ENCODE measurements around the gene SLC22A1. TPM values are rescaled to one million over a fixed set of nuclear protein-coding genes. Genes with fewer than 3 reads are reported as not detected.

The SLC22A1 gene
- total and polyA plus RNA-seq, 2 of the 8 experiments (the other 6 are each of a cell fraction or from before 2014, with no cell fraction given), result 0.12 to 0.45 TPM

DNA sequence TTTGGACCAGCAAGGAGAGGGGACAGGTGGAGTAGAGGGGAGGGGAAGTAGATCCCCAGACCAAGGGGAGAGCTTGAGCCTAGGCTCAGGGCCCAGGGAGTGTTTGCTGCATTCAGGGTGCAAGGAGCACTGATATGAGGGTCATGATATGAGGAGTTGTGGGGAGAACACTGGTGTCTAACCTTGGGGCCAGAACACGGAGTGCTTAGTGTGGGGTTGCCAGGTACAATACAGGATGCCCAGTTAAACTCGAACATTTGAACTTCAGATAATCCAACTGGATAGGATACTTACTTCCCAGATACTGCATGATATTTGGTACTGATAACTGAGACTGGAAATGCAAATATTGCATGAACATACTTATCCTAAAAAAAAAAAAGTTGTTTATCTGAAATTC lies 2.4 kb downstream of the SLC22A1 start:
- FAIRE-seq (no peak), DNase-seq (ENCODE audit: low read depth in 1 of 2, low spot score in 2 of 2) (no peak)
- H4K20me1 ChIP-seq (replicated peaks in 1 of 2; ENCODE audit: control insufficient read depth in 1 of 2, insufficient read depth in 2 of 2, low read length in 2 of 2), result no peaks in the 10 kb centered on the region
- H3K36me3 ChIP-seq (ENCODE audit: control insufficient read depth in 2 of 4, insufficient read depth in 4 of 4, low read length in 3 of 4), result no peaks in the 10 kb centered on the region
- H3K79me1 ChIP-seq (ENCODE audit: low read depth, low read length), result no peaks in the 10 kb centered on the region
- no peak overlapping the region for H3K18ac ChIP-seq (ENCODE audit: extremely low read depth, low read length)
- H3K23ac ChIP-seq (ENCODE audit: insufficient read length), result no peak overlapping the region
- no peak overlapping the region for H2BK15ac ChIP-seq (ENCODE audit: low read length)
- H3K4ac ChIP-seq (replicated peaks; ENCODE audit: insufficient read length, low read depth, low read length), result no peak overlapping the region
- no peaks in the 10 kb centered on the region for H3K79me2 ChIP-seq (ENCODE audit: control insufficient read depth in 1 of 2, insufficient read depth in 2 of 2, low read length in 2 of 2)
- H4K8ac ChIP-seq (ENCODE audit: extremely low read depth, insufficient read depth, low read length), result no peak overlapping the region
- WGBS, 2 experiments (ENCODE audit: extremely low coverage in 1 of 2, insufficient coverage in 1 of 2, insufficient read length in 1 of 2, insufficient replicate concordance in 2 of 2, low coverage in 1 of 2, low lambda C conversion rate in 2 of 2, missing lambda C conversion rate in 1 of 2), result 95% methylated on average over 2 of the region's 2 CpGs; no CpG with 5 or more reads in 1 of the 2 experiments
- H4K5ac ChIP-seq (ENCODE audit: insufficient read length, low read depth, low read length), result no peak overlapping the region
- H2BK20ac ChIP-seq (ENCODE audit: low read length), result no peak overlapping the region
- no peak overlapping the region for H4K91ac ChIP-seq (replicated peaks; ENCODE audit: insufficient read length, low read length)
- H3K4me2 ChIP-seq (ENCODE audit: insufficient read depth in 1 of 2, low read depth in 2 of 2, low read length in 2 of 2), result no peak overlapping the region
- no peak overlapping the region for H2AK5ac ChIP-seq (ENCODE audit: low read depth, low read length)
- no peak overlapping the region for H2AFZ ChIP-seq (ENCODE audit: low read length)
- H3K27me3 ChIP-seq (replicated peaks in 1 of 4; ENCODE audit: control insufficient read depth in 3 of 4, extremely low read depth in 1 of 4, insufficient read depth in 3 of 4, low read length in 3 of 4), result no peaks in the 10 kb centered on the region
- no peak overlapping the region for H2BK5ac ChIP-seq (ENCODE audit: low read depth, low read length)
- H3K56ac ChIP-seq (replicated peaks; ENCODE audit: insufficient read length, low read depth, low read length), result no peak overlapping the region
- TF ChIP-seq, protein P1, sequence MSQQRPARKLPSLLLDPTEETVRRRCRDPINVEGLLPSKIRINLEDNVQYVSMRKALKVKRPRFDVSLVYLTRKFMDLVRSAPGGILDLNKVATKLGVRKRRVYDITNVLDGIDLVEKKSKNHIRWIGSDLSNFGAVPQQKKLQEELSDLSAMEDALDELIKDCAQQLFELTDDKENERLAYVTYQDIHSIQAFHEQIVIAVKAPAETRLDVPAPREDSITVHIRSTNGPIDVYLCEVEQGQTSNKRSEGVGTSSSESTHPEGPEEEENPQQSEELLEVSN (IDR thresholded peaks at IDR 0.05), result no peak
- no peak for TF ChIP-seq PHF8 (conservative IDR thresholded peaks at IDR 0.05; ENCODE audit: low read depth, low read length)
- TF ChIP-seq TEAD4 (IDR thresholded peaks at IDR 0.05; ENCODE audit: low read depth, low read length), result no peak
- no peak for TF ChIP-seq CREB1 (IDR thresholded peaks at IDR 0.05)
- TF ChIP-seq EP300 (IDR thresholded peaks at IDR 0.05; ENCODE audit: borderline replicate concordance in 1 of 2, low read depth in 2 of 2, low read length in 2 of 2), result no peak
- no peak for TF ChIP-seq SP1 (IDR thresholded peaks at IDR 0.05; ENCODE audit: low read depth, low read length)
- TF ChIP-seq SIN3A (conservative IDR thresholded peaks at IDR 0.05 in 1 of 2, IDR thresholded peaks at IDR 0.05 in 1 of 2; ENCODE audit: low read depth in 1 of 2, low read length in 2 of 2), result no peak
- no peak for TF ChIP-seq SRF (IDR thresholded peaks at IDR 0.05; ENCODE audit: low read depth, low read length)
- no peak for TF ChIP-seq EZH2 (IDR thresholded peaks at IDR 0.05; ENCODE audit: low read depth, low read length, severe bottlenecking)
- TF ChIP-seq SP4 (IDR thresholded peaks at IDR 0.05; ENCODE audit: low read length), result no peak
- no peak for TF ChIP-seq POLR2A (IDR thresholded peaks at IDR 0.05; ENCODE audit: control extremely low read depth in 1 of 2, low read depth in 2 of 2, low read length in 2 of 2)
- no peak for TF ChIP-seq KDM5A (IDR thresholded peaks at IDR 0.05; ENCODE audit: low read length)
- TF ChIP-seq HDAC2 (IDR thresholded peaks at IDR 0.05; ENCODE audit: borderline replicate concordance in 1 of 2, low read depth in 2 of 2, low read length in 2 of 2), result no peak
- no peak overlapping the region for H2BK12ac ChIP-seq (ENCODE audit: low read depth, low read length)
- H3K4me3 ChIP-seq (ENCODE audit: extremely low read depth in 1 of 4, insufficient read depth in 2 of 4, low read depth in 3 of 4, low read length in 4 of 4), result no peak overlapping the region
- H3K23me2 ChIP-seq (ENCODE audit: low read depth, low read length), result no peaks in the 10 kb centered on the region
- no peaks in the 10 kb centered on the region for H3K9me3 ChIP-seq (ENCODE audit: insufficient read depth in 2 of 2, low read depth in 1 of 2, low read length in 1 of 2)
- H3K27ac ChIP-seq (ENCODE audit: low read depth, low read length), result no peak overlapping the region
- H3K4me1 ChIP-seq (replicated peaks in 1 of 4; ENCODE audit: control insufficient read depth in 3 of 4, insufficient read depth in 4 of 4, low read length in 3 of 4), result no peaks in the 10 kb centered on the region
- H2BK120ac ChIP-seq (replicated peaks; ENCODE audit: low read depth, low read length), result no peak overlapping the region
- H3K14ac ChIP-seq (ENCODE audit: insufficient read length), result no peak overlapping the region
- ChIA-PET POLR2A (ENCODE audit: partially characterized antibody) (no interaction called here), CTCF (ENCODE audit: partially characterized antibody) (no interaction called here)
- no peak overlapping the region; a peak in 1 of 7 replicates for H3K9ac ChIP-seq (replicated peaks in 1 of 4; ENCODE audit: extremely low read depth in 1 of 4, low read depth in 3 of 4, low read length in 3 of 4)
